HCT116 (cell line): ENCODE results near the gene RPGRIP1. TPM values are rescaled to one million over a fixed set of nuclear protein-coding genes. Genes with fewer than 3 reads are reported as not detected.

Experiments
- ATAC-seq: fragments of 200-7000 bp; cut with Tn5 transposase; 2 replicates; pipeline ENCODE4 v1.9.1; 2020; ENCODE audit warnings: mild to moderate bottlenecking, moderate library complexity
- BruUV-seq: library from RNA; stranded (reverse); fragments of 400-500 nt; replicated peaks from 2 replicates; lab custom pipeline; 2021; lab: Mats Ljungman, UMichigan
- CTCF ChIA-PET: fragments of 300-600 bp; sonication (Branson Sonifier 250); formaldehyde crosslinking; loops from one replicate; lab custom pipeline; 2021; ENCODE audit warnings: antibody characterized with exemption; lab: Charles Lee
- POLR2A ChIA-PET: fragments of 300-600, 350-600 bp; sonication (Branson Sonifier 250); formaldehyde crosslinking; loops from one replicate; lab custom pipeline; 2021; ENCODE audit warnings: antibody characterized with exemption; lab: Charles Lee
- RAD21 ChIA-PET, 2 experiments: fragments of 300-600 bp; sonication (Branson Sonifier 250); formaldehyde crosslinking; loops; one replicate each; lab custom pipeline; 2023; ENCODE audit warnings: low total read pairs in 2 of 2; ENCODE audit not compliant: uncharacterized antibody in 2 of 2, unreplicated experiment in 2 of 2, low non-redundant PET in 1 of 2; lab: Charles Lee
- DNase-seq: peaks from one replicate; pipeline ENCODE4 v3.0.0-alpha.2; 2010; ENCODE audit warnings: low read depth, low spot score
- H2AFZ ChIP-seq: fragments of 200-600 bp; shearing (Covaris generic), sonication (generic); 2 replicates; pipeline ENCODE4 v1.6.1; 2017; ENCODE audit warnings: low read depth, mixed run types, mixed read lengths, antibody characterized with exemption, low read length; ENCODE audit not compliant: poor library complexity, severe bottlenecking
- H3K27ac ChIP-seq: 2 replicates; pipeline ENCODE4 v1.5.1; 2012; ENCODE audit warnings: low read depth, low read length
- H3K27me3 ChIP-seq: fragments of 200-600 bp; sonication (generic); 2 replicates; pipeline ENCODE4 v1.6.1; 2016; ENCODE audit warnings: mixed run types, low read length, mixed read lengths; ENCODE audit not compliant: insufficient read depth
- H3K36me3 ChIP-seq, 2 experiments: fragments of 200-500 bp in 1 of 2; fragments of 200-600 bp in 1 of 2; sonication (Bioruptor generic) in 1 of 2; sonication (generic) in 1 of 2; 2 replicates each; pipeline versions ENCODE4 v1.5.1 to v1.6.1; 2014 to 2016; ENCODE audit warnings: low read length in 2 of 2, inconsistent platforms in 1 of 2, mixed read lengths in 1 of 2, mixed run types in 1 of 2; ENCODE audit not compliant: insufficient read depth in 2 of 2, control insufficient read depth in 1 of 2
- H3K4me1 ChIP-seq, 2 experiments: fragments of 200-600 bp in 1 of 2; sonication (generic) in 1 of 2; 2 replicates each; pipeline versions ENCODE4 v1.5.1 to v1.6.1; 2012 to 2017; ENCODE audit warnings: low read length in 2 of 2, inconsistent platforms in 1 of 2, mild to moderate bottlenecking in 1 of 2, mixed read lengths in 1 of 2, mixed run types in 1 of 2, moderate library complexity in 1 of 2; ENCODE audit not compliant: insufficient read depth in 2 of 2, control insufficient read depth in 1 of 2
- H3K4me2 ChIP-seq: fragments of 200-600 bp; sonication (generic); 2 replicates; pipeline ENCODE4 v1.6.1; 2017; ENCODE audit warnings: mixed run types, low read length, mixed read lengths
- H3K4me3 ChIP-seq, 2 experiments: fragments of 200-600 bp in 1 of 2; sonication (generic) in 1 of 2; replicated peaks in 1 of 2; 2 replicates each; pipeline ENCODE4 v1.5.1; 2011 to 2016; ENCODE audit warnings: low read length in 2 of 2, control low read depth in 1 of 2, low read depth in 1 of 2, mild to moderate bottlenecking in 1 of 2, mixed read lengths in 1 of 2, mixed run types in 1 of 2
- H3K79me2 ChIP-seq: fragments of 200-600 bp; sonication (generic); 2 replicates; pipeline ENCODE4 v1.6.1; 2017; ENCODE audit warnings: mild to moderate bottlenecking, mixed run types, low read length, moderate library complexity, mixed read lengths; ENCODE audit not compliant: insufficient read depth
- H3K9ac ChIP-seq: fragments of 200-600 bp; sonication (generic); 2 replicates; pipeline ENCODE4 v1.6.1; 2016; ENCODE audit warnings: low read length, mixed read lengths
- H3K9me2 ChIP-seq: fragments of 200-600 bp; sonication (generic), shearing (Covaris generic); 2 replicates; pipeline ENCODE4 v1.6.1; 2017; ENCODE audit warnings: mixed run types, mild to moderate bottlenecking, moderate library complexity; ENCODE audit not compliant: insufficient read depth
- H3K9me3 ChIP-seq, 2 experiments: fragments of 200-500 bp in 1 of 2; fragments of 200-600 bp in 1 of 2; sonication (Bioruptor generic) in 1 of 2; sonication (generic) in 1 of 2; 2 replicates each; pipeline ENCODE4 v1.6.1; 2014 to 2017; ENCODE audit warnings: low read length in 2 of 2, mixed read lengths in 2 of 2, inconsistent platforms in 1 of 2, low read depth in 1 of 2, mild to moderate bottlenecking in 1 of 2, mixed run types in 1 of 2, moderate library complexity in 1 of 2; ENCODE audit not compliant: control insufficient read depth in 1 of 2, insufficient read depth in 1 of 2
- H4K20me1 ChIP-seq: fragments of 200-600 bp; sonication (generic), shearing (Covaris generic); 2 replicates; pipeline ENCODE4 v1.6.1; 2017; ENCODE audit warnings: mixed run types, mild to moderate bottlenecking, moderate library complexity; ENCODE audit not compliant: insufficient read depth
- ATF3 ChIP-seq: IDR thresholded peaks from 2 replicates; pipeline ENCODE4 v1.6.1; 2012
- CTCF ChIP-seq, 3 experiments: fragments of 200-600 bp in 1 of 3; sonication (generic) in 1 of 3; IDR thresholded peaks in 2 of 3; conservative IDR thresholded peaks in 1 of 3; 2 replicates each; pipeline ENCODE4 v1.5.1; 2012 to 2017; ENCODE audit warnings: low read depth in 2 of 3, low read length in 2 of 3, antibody characterized with exemption in 1 of 3, borderline replicate concordance in 1 of 3, control low read depth in 1 of 3, mild to moderate bottlenecking in 1 of 3, mixed read lengths in 1 of 3, mixed run types in 1 of 3, moderate library complexity in 1 of 3; ENCODE audit not compliant: insufficient read depth in 1 of 3
- ELF1 ChIP-seq: IDR thresholded peaks from 2 replicates; pipeline ENCODE4 v1.6.1; 2012; ENCODE audit warnings: low read depth, borderline replicate concordance
- EZH2phosphoT487 ChIP-seq: fragments of 200-600 bp; IDR thresholded peaks from 2 replicates; pipeline ENCODE4 v1.6.1; 2018; ENCODE audit warnings: antibody characterized with exemption, borderline replicate concordance
- FOSL1 ChIP-seq: IDR thresholded peaks from 2 replicates; pipeline ENCODE4 v1.6.1; 2012; ENCODE audit warnings: low read depth
- JUND ChIP-seq: IDR thresholded peaks from 2 replicates; pipeline ENCODE4 v1.6.1; 2012
- MAX ChIP-seq: IDR thresholded peaks from 2 replicates; pipeline ENCODE4 v1.6.1; 2012
- POLR2AphosphoS5 ChIP-seq: IDR thresholded peaks from 2 replicates; pipeline ENCODE4 v1.6.1; 2011; ENCODE audit warnings: mild to moderate bottlenecking, low read depth, low read length, moderate library complexity
- REST ChIP-seq: IDR thresholded peaks from 2 replicates; pipeline ENCODE4 v1.6.1; 2012; ENCODE audit warnings: low read depth
- SRF ChIP-seq: IDR thresholded peaks from 2 replicates; pipeline ENCODE4 v1.6.1; 2012; ENCODE audit warnings: low read depth
- TCF7L2 ChIP-seq: IDR thresholded peaks from 2 replicates; pipeline ENCODE4 v1.7.0; 2011; ENCODE audit warnings: borderline replicate concordance, inconsistent platforms; ENCODE audit not compliant: insufficient read depth, insufficient read length; ENCODE audit errors: extremely low read depth
- ZNF274 ChIP-seq: fragments of 200-500 bp; sonication (Bioruptor generic); IDR thresholded peaks from 2 replicates; pipeline ENCODE4 v1.6.1; 2014; ENCODE audit warnings: mild to moderate bottlenecking, low read depth, low read length, inconsistent platforms
- intact Hi-C: fragments of 100-400 bp; cut with micrococcal nuclease; formaldehyde crosslinking; loops from 2 replicates; pipeline ENCODE4 v1.10.0; 2022
- total RNA-seq: library from RNA; stranded (reverse); gene quantifications from one replicate; pipeline ENCODE4 v1.2.1, GENCODE V29; 2021; ENCODE audit not compliant: unreplicated experiment

The RPGRIP1 gene
- total RNA-seq, 1 experiment from 2014 or later, result not detected

- TF ChIP-seq ATF3, result no peak
- no peak for TF ChIP-seq JUND
- TF ChIP-seq TCF7L2, result no peak
- TF ChIP-seq ELF1, result no peak
- no peak for TF ChIP-seq MAX
- TF ChIP-seq ZNF274, result no peak
- TF ChIP-seq EZH2phosphoT487, result no peak
Observed at GRCh38 chr14:21322716-21323115, 42.8 kb downstream of the RPGRIP1 start (continued).

GRCh38 chr14:21326972-21327371 is 47.1 kb downstream of the RPGRIP1 start:
- no TSS peak for BruUV-seq
- 0 out of 6 replicates have a peak, but pooled peaks of 1 of the 3 experiments have one; percentile 13 for TF ChIP-seq CTCF (IDR thresholded peaks at IDR 0.05 in 2 of 3, conservative IDR thresholded peaks at IDR 0.05 in 1 of 3; ENCODE audit: borderline replicate concordance in 1 of 3, insufficient read depth in 1 of 3, low read depth in 2 of 3, low read length in 2 of 3)
- no peak for TF ChIP-seq ATF3
- no peak for TF ChIP-seq SRF
- TF ChIP-seq REST, result no peak
- no peak for TF ChIP-seq POLR2AphosphoS5
- no peak for TF ChIP-seq FOSL1
- Histone ChIP-seq H3K4me2 (no peak overlapping the region), H3K9me3 (no peaks in the 10 kb centered on the region), H4K20me1 (no peaks in the 10 kb centered on the region), H3K27me3 (peaks cover 4% of the 10 kb centered on the region; the same call in 1 of the 2 replicates), H3K9ac (no peak overlapping the region), H2AFZ (no peak overlapping the region), H3K36me3 (no peaks in the 10 kb centered on the region), H3K9me2 (no peaks in the 10 kb centered on the region), H3K4me1 (no peaks in the 10 kb centered on the region; a peak in 1 of 4 replicates), H3K4me3 (no peak overlapping the region), H3K79me2 (no peaks in the 10 kb centered on the region), H3K27ac (no peak overlapping the region)
- DNase-seq, result no peak
- no peak for ATAC-seq
- ChIA-PET CTCF (interaction anchor here (0.6 to 0.8 kb wide), 2 partner anchors 13 to 37 kb away, joined by 3 read pairs; no protein-coding TSS in a partner anchor), POLR2A (no interaction called here), RAD21 (no interaction called here)
- intact Hi-C loops, result no loop called here
